GM19463 (cell line): ENCODE measurements around the gene CDCA7.
A peak's percentile ranks its signal among the peaks of the same experiment; 100 is the strongest.
"Not testable (repeated sequence)": the region's sequence is repeated elsewhere in the genome, so short reads cannot be mapped to it uniquely, and the experiment has no call there.

Experiments used
- ATAC-seq: cut with Tn5 transposase; IDR thresholded peaks from one replicate; pipeline ENCODE4 v1.9.1; 2021; ENCODE audit warnings: mild to moderate bottlenecking, moderate library complexity; ENCODE audit not compliant: unreplicated experiment

The CDCA7 gene

GRCh38 chr2:173354582-173355131 is at the start of gene CDCA7:
TSS of gene CDCA7 (plus strand) at chr2:173354872. CDS start at chr2:173354964, 92 bp downstream.
- ATAC-seq, result peak; percentile 70

GRCh38 chr2:173305303-173305702 is 49.4 kb upstream of the CDCA7 start:
- no peak for ATAC-seq

- ATAC-seq, result peak; percentile 72
These were observed 47.4 kb upstream of the CDCA7 start for GRCh38 chr2:173307293-173307692.

GRCh38 chr2:173309370-173309769 is 45.3 kb upstream of the CDCA7 start:
- not testable (repeated sequence) for ATAC-seq

GRCh38 chr2:173311844-173312606 is 42.6 kb upstream of the CDCA7 start:
- no peak for ATAC-seq

- ATAC-seq, result no peak
These were observed 31.3 kb upstream of the CDCA7 start for GRCh38 chr2:173323371-173323770.

GRCh38 chr2:173326806-173327205 is 27.9 kb upstream of the CDCA7 start:
- ATAC-seq, result no peak

GRCh38 chr2:173327421-173327820 is 27.3 kb upstream of the CDCA7 start:
- ATAC-seq, result no peak

- not testable (repeated sequence) for ATAC-seq
These were observed 21.7 kb upstream of the CDCA7 start for GRCh38 chr2:173333003-173333402.

GRCh38 chr2:173339807-173340206 is 14.9 kb upstream of the CDCA7 start:
- ATAC-seq, result no peak

- ATAC-seq, result no peak
These were observed 10.8 kb upstream of the CDCA7 start for GRCh38 chr2:173343921-173344320.

- no peak for ATAC-seq
These were observed 8.6 kb upstream of the CDCA7 start for GRCh38 chr2:173346035-173346434.

- ATAC-seq, result peak; percentile 76
These were observed 7.1 kb upstream of the CDCA7 start for GRCh38 chr2:173347305-173348168.

- no peak for ATAC-seq
These were observed 5.4 kb upstream of the CDCA7 start for GRCh38 chr2:173349287-173349686.

GRCh38 chr2:173350383-173350782 is 4.3 kb upstream of the CDCA7 start:
- ATAC-seq, result no peak

- no peak for ATAC-seq
These were observed 2.8 kb upstream of the CDCA7 start for GRCh38 chr2:173351879-173352278.

GRCh38 chr2:173353556-173353955 is 1.1 kb upstream of the CDCA7 start:
- no peak for ATAC-seq

- peak; percentile 47 for ATAC-seq
These were observed 545 bp upstream of the CDCA7 start for GRCh38 chr2:173354073-173354581.

- peak; percentile 35 for ATAC-seq
These were observed 627 bp downstream of the CDCA7 start for GRCh38 chr2:173355132-173355865.

GRCh38 chr2:173355866-173356508 is 1.3 kb downstream of the CDCA7 start:
- ATAC-seq, result peak; percentile 10
